ENCODE results near the gene PDXDC1. TPM values are rescaled to one million over a fixed set of nuclear protein-coding genes. Genes with fewer than 3 reads are reported as not detected.
"Not testable (repeated sequence)": the region's sequence is repeated elsewhere in the genome, so short reads cannot be mapped to it uniquely, and the experiment has no call there.

The PDXDC1 gene
- polyA plus RNA-seq, 3 donors: 96.3 to 114 (median 110) TPM

DNA sequence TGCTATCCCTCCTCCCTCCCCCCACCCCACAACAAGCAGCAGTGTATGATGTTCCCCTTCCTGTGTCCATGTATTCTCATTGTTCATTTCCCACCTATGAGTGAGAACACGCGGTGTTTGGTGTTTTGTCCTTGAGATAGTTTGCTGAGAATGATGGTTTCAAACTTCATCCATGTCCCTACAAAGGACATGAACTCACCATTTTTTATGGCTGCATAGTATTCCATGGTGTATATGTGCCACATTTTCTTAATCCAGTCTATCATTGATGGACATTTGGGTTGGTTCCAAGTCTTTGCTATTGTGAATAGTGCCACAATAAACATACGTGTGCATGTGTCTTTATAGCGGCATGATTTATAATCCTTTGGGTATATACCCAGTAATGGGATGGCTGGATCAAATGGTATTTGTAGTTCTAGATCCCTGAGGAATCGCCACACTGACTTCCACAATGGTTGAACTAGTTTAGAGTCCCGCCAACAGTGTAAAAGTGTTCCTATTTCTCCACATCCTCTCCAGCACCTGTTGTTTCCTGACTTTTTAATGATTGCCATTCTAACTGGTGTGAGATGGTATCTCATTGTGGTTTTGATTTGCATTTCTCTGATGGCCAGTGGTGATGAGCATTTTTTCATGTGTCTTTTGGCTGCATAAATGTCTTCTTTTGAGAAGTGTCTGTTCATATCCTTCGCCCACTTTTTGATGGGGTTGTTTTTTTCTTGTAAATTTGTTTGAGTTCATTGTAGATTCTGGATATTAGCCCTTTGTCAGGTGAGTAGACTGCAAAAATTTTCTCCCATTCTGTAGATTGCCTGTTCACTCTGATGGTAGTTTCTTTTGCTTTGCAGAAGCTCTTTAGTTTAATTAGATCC lies 18.7 kb downstream of the PDXDC1 start:
- DNase-seq (ENCODE audit: extremely low read depth in 1 of 11, low read depth in 9 of 11, low spot score in 4 of 11): not testable (repeated sequence)

GRCh38 chr16:14996702-14997101 lies 21.9 kb downstream of the PDXDC1 start:
- DNase-seq (ENCODE audit: extremely low read depth in 1 of 11, low read depth in 9 of 11, low spot score in 4 of 11): not testable (repeated sequence)

DNA sequence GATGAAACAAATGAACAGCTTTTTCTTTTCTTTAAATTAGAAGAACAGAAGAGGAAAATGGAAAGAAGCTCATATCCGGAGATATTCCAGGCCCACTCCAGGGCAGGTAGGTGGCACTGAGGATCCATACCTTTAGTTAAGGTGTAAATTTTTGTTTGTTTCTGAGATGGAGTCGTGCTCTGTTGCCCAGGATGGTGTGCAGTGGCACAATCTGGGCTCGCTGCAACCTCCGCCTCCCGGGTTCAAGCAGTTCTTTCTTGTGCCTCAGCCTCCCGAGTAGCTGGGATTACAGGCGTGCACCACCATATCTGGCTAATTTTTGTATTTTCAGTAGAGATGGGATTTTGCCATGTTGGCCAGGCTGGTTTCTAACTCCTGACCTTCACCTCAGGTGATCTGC lies 23.5 kb downstream of the PDXDC1 start:
- not testable (repeated sequence) for DNase-seq (ENCODE audit: extremely low read depth in 1 of 11, low read depth in 9 of 11, low spot score in 4 of 11)

GRCh38 chr16:14999845-15000244 lies 25.0 kb downstream of the PDXDC1 start:
- DNase-seq (ENCODE audit: extremely low read depth in 1 of 11, low read depth in 9 of 11, low spot score in 4 of 11): not testable (repeated sequence)

- DNase-seq (ENCODE audit: extremely low read depth in 1 of 11, low read depth in 9 of 11, low spot score in 4 of 11): not testable (repeated sequence)
These were observed 27.6 kb downstream of the PDXDC1 start for GRCh38 chr16:15002448-15002847.

DNA sequence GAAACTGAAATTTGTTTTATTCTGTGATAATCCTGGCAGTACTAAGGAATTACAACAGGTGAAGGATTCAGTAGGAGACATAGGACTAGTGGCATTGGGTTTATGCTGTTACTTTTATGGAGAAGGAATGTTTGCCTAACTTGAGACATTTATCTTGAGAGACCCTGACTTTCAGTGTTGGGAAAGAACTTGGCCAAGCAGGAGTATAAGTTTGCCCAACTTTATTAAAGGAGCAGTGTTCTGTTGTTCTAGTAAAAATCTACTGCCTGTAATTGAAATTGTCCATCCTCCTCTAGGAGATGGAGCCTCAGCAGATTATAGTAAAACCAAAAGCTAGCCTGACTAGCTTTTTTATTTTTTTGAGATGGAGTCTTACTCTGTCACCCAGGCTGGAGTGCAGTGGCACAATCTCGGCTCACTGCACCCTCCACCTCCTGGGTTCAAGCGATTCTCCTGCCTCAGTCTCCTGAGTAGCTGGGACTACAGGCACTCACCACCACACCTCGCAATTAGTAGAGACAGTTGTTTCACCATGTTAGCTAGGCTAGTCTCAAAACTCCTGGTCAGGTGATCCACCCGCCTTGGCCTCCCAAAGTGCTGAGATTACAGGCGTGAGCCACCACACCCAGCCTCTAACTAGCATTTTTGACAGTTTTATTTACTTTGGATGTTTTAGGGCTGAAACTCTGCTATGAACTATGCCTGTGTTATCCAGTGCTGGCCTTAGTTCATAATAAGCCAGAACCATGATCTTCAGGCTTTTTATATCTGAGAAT lies 30.7 kb downstream of the PDXDC1 start:
- not testable (repeated sequence) for DNase-seq (ENCODE audit: extremely low read depth in 1 of 11, low read depth in 9 of 11, low spot score in 4 of 11)

DNA sequence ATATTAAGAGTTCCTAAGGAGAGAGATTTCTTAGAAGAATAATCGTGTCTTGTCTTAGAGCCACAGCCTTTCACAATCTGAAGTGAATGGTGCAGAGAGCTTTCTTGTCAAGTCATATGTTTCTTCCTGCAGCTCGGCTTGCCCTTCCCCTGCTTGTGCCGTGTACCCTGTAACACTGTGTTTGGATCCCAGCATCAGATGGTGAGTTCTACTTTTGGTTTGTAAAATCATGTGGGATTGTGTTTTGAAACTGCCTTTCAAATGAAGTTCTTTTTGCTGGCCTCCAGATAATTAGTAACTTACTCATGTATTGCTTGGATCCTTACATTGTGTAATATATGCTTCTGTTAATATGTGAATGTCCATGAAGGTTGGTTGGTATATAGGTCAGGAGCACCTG lies 33.8 kb downstream of the PDXDC1 start:
- not testable (repeated sequence) for DNase-seq (ENCODE audit: extremely low read depth in 1 of 11, low read depth in 9 of 11, low spot score in 4 of 11)

GRCh38 chr16:15012941-15013340 lies 38.1 kb downstream of the PDXDC1 start:
- not testable (repeated sequence) for DNase-seq (ENCODE audit: extremely low read depth in 1 of 11, low read depth in 9 of 11, low spot score in 4 of 11)

DNA sequence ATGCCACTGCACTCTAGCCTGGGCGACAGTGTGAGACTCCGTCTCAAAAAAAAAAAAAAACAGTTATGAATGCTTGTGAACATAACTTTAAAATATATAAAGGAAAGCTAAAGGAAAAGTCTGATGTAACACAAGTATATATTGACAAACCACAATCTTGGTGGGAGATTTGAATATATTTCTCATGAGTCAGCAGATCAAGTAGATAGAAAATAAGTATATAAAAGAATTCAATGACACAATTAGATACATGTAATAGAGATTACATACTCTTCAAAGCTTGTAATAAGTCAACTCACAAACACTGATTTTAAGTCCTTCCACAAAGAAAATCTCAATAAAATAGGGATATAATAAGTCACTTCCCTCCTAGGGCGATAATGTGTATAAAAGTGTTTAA lies 40.8 kb downstream of the PDXDC1 start:
- DNase-seq (ENCODE audit: extremely low read depth in 1 of 11, low read depth in 9 of 11, low spot score in 4 of 11): not testable (repeated sequence)

- not testable (repeated sequence) for DNase-seq (ENCODE audit: extremely low read depth in 1 of 11, low read depth in 9 of 11, low spot score in 4 of 11)
These were observed 41.5 kb downstream of the PDXDC1 start for GRCh38 chr16:15016354-15016753.

DNA sequence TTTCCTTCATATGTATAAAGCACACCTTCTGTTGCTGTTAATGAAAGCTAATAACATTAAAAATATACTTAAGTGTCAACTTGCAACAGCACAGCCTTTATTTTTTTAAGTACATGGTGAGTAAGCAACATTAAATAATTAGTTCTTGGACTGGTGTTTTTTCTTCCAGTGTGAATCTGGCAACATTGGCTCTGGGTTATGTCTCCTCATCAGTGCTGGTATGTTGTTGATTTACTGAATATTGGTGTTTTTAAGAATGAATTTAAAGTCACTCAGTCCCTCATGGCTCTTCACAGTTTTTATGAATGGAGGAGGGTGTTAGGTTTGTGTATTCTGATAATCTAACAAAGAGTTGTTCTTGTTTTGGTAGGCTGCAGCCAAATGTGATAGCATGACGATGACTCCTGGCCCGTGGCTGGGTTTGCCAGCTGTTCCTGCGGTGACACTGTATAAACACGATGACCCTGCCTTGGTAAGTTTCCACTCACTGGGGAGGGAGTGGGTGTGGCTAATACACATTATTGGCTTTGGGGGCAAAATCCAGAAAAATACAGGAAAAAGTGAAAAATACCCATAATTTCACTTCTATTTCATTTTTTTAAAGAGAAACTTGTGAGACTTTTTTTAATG lies 42.2 kb downstream of the PDXDC1 start:
- DNase-seq (ENCODE audit: extremely low read depth in 1 of 11, low read depth in 9 of 11, low spot score in 4 of 11): not testable (repeated sequence)

- DNase-seq (ENCODE audit: extremely low read depth in 1 of 11, low read depth in 9 of 11, low spot score in 4 of 11): not testable (repeated sequence)
These were observed 46.6 kb downstream of the PDXDC1 start for GRCh38 chr16:15021429-15021828.

- not testable (repeated sequence) for DNase-seq (ENCODE audit: extremely low read depth in 1 of 11, low read depth in 9 of 11, low spot score in 4 of 11)
These were observed 47.4 kb downstream of the PDXDC1 start for GRCh38 chr16:15022194-15022593.

GRCh38 chr16:15023381-15024077 lies 48.7 kb downstream of the PDXDC1 start:
- DNase-seq (ENCODE audit: extremely low read depth in 1 of 11, low read depth in 9 of 11, low spot score in 4 of 11): not testable (repeated sequence)

DNA sequence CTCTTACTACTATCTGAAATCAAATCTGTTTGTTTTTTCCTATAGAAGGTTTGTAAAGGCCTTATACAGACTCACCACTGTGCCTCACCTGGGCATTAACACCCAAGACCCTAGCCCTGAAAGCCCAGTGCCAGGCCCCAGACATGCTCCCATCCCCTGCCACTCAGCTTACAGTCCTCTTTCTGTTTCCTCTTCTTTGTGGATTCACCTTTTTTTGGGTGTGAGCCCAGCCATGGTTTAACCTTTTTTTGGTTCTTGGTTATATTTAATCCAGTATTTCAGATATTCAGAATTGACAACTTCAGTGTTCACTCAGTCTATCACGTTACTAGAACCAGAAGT lies 50.0 kb downstream of the PDXDC1 start:
- DNase-seq (ENCODE audit: extremely low read depth in 1 of 11, low read depth in 9 of 11, low spot score in 4 of 11): not testable (repeated sequence)

- not testable (repeated sequence) for DNase-seq (ENCODE audit: extremely low read depth in 1 of 11, low read depth in 9 of 11, low spot score in 4 of 11)
These were observed 50.6 kb downstream of the PDXDC1 start for GRCh38 chr16:15025234-15025951.

GRCh38 chr16:15027051-15027450 lies 52.2 kb downstream of the PDXDC1 start:
- not testable (repeated sequence) for DNase-seq (ENCODE audit: extremely low read depth in 1 of 11, low read depth in 9 of 11, low spot score in 4 of 11)

Data from renal cortex interstitium (tissue), 11 donors.